GM10847 (cell line): ENCODE results near the gene TAX1BP1.

Source experiments
- POLR2A ChIP-seq: IDR thresholded peaks from 2 replicates; pipeline ENCODE4 v1.6.1; 2011; ENCODE audit not compliant: insufficient read length; ENCODE audit errors: extremely low read depth

The TAX1BP1 gene

DNA sequence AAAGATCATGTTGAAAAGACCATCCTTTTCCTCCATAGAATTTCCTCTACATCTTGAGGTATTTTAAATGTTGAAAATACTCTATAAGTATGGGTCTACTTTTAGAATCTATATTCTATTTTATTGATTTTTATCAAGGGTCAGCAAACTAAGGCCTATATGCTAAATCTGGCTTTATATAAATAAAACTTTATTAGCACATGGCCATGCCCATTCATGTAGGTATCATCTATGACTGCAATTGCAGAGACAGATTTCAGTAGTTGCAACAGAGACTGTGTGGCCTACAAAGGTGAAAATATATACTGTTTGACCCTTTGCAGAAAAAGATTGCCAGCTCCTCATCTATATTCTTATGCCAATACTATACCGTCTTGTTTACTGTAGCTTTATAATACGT lies 72.7 kb downstream of the TAX1BP1 start:
- no peak for TF ChIP-seq POLR2A

DNA sequence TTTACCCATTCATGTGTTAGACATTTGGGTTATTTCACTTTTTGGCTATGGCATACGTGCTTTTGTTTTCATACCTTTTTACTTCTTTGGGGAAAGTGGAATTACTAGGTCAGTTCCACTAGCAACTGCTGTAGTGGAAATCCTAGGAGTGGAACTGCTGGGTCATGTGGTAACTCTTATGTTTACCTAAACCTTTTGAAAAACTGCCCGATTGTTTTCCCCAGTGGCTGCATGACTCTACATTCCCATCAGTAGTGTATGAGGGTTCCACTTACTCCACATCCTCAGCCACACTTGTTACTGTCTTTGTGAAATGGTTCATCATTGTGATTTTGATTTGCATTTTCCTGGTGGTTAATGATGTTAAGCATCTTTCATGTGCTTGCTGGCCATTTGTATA lies 82.3 kb downstream of the TAX1BP1 start:
- TF ChIP-seq POLR2A: no peak

DNA sequence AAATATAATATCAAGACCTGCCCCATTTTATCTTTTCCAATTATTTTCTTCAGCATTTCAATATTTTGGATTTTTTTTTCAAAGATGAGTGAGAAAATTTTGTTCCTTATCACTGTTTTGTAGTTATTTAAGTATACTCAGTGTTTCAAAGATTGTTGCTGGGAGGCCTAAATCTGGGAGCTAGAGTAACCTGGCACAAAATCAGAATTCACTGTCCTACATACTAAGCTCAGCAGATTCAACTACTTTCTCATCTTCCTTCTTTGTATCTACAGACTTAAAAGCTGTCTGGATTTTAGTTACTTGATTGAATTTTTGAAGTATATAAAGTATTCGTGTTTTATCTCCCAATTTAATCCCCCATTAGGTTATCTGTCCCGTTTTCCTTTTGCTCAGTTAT lies 85.9 kb downstream of the TAX1BP1 start:
- no peak for TF ChIP-seq POLR2A

DNA sequence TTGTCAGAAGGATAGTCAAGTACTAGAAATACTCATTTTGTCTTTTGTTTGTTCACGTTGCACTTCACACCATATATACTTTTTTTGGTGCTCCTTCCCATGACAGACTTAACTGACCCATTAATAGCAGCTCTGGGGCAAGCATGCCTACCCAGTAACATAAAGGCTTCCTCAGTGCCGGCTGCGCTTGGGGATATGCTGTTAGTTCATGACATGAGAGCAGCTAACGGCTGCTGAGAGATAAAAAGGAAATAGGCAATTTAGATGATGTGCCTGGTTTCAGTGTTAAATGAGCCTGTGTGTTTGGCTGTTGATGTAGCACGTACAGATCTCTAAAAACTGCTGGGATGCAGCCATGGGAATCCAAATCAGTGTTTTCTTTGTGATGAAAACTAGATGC lies 86.4 kb downstream of the TAX1BP1 start:
- TF ChIP-seq POLR2A: no peak

DNA sequence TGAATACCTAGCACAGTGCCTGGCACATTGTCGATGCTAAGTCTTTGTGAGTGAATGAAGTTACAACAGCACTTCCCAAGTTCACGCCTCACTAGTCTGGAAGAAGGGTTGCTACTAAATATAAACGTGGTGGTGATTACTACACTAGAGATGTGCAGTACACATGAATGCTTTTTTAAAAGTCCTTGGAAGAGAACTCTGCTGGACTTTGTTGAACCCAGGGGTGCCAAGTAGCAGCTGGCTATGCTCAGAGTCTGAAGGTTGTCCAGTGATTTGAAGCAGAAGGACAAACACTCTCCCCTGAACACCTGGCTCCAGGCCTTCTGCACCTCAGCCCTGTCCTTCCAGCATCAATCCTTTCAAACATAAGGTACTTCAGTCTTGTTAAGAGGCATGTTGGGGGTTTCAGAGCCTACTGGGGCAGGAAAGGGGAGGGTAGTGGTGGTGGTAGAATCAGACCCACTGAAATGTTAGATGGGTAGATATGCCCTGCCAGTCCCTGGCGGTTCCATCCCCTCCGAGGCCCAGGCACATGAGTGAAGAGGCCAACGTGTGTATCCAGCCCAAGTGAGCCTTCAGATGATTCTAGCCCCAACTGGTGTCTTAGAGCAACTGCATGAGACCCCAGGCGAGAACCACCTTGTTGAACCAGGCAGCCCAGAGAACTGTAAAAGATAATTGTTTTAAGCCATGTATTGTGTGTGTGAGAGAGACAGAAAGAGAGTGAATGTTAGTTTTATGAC lies 94.4 kb downstream of the TAX1BP1 start:
- no peak for TF ChIP-seq POLR2A

DNA sequence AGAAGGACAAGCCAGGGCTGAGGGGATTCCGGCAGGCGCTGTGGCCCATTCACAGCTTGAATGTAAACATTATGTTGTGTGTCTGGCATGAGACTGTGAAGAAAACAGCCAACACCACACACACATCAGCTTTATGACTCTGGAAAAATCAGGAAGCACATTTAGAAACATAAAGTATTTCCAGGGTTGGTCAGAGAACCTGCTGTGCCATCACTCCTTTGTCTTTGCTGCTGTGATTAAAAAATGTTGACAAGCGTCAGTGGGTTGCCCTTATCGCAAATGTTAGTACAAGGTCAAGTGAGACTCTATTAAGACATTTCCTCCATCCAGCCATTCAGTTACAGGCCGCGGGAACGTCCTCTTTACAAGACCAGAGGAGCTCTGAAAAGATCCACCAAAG lies 95.4 kb downstream of the TAX1BP1 start:
- no peak for TF ChIP-seq POLR2A

DNA sequence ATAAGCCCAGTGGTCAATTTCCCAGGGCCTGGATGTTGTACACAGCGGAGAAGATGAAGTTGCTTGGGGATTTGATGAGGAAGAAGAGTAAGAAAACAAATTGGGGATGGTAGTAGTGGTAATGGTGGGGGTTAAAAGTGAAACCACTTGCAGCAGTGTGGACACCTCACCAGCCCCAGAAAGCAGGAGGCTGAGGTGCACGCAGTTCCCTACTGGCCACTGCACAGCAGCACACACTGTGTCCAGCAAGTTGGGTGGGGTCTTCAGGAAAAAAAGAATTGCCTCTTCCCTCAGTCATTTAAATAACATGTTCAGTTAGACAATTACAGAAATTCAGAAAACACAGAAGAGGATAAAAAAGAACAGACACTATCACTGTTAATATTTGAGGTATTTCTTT lies 96.6 kb downstream of the TAX1BP1 start:
- no peak for TF ChIP-seq POLR2A

DNA sequence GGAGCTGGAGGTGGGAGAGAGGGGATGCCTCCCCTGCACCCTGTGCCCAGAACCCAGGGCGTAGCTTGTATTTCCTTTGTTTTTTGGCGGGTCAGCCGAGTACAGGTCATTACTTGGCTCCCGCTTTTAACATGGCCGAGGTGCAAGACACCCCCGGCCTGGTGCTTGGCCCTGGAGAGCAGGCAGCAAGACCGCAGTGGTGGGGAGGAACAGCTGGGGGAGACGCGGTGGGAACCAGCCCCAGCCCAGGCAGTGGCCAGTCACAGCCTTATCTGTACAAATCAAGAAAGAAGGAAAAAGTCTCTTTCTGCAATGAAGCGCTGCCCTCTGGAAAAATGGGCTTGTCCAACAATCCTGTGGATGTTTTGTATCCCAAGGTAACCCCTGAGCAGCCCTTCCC lies 99.1 kb downstream of the TAX1BP1 start:
- no peak for TF ChIP-seq POLR2A

DNA sequence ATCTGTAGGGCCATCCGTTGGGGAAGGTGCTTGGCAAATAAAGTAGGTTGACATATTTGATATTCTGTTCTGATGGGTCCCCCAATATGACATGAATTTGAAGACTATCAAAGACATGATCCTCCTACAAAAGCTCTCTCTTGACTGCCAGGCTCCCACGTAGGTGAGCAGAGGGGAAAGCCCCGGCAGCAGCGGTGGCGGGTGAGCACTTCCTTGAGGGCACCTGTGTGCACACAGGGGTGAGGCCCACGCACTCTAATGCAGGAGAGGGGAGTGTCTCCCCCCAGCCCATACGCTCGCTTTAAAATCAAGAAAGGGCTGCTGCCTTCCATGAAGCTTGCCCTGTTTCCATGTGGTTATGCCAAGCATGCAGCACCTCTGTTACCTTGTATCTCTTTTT lies 100.4 kb downstream of the TAX1BP1 start:
- no peak for TF ChIP-seq POLR2A

DNA sequence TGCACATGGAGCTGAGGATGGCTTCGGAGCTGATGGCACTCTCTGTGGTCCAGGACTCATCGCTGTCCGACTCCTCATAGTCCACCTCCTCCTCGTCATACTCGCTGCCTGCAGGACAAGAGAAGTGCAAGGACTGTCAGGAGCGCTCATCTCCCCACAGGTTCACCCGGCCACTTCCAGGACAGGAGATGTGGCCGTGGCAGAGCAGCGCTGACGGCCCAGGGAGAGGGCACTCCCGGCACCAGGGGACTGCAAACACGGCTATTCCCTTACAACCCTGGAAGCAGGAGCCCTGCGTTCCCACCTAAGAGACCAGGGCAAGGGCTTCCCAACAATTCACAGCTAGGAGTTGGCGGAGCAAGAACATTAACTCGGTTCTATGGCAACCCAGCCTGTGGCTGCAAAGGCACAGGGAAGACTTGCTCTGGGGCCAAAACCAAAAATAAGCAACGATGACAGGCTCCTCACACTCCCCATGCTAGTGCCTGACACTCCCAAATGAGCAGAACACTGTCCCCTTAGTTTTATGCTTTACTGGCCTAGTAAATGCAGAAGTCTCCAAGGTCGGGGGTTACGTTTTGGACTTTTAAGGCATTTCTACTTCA lies 100.9 kb downstream of the TAX1BP1 start:
- TF ChIP-seq POLR2A: no peak

DNA sequence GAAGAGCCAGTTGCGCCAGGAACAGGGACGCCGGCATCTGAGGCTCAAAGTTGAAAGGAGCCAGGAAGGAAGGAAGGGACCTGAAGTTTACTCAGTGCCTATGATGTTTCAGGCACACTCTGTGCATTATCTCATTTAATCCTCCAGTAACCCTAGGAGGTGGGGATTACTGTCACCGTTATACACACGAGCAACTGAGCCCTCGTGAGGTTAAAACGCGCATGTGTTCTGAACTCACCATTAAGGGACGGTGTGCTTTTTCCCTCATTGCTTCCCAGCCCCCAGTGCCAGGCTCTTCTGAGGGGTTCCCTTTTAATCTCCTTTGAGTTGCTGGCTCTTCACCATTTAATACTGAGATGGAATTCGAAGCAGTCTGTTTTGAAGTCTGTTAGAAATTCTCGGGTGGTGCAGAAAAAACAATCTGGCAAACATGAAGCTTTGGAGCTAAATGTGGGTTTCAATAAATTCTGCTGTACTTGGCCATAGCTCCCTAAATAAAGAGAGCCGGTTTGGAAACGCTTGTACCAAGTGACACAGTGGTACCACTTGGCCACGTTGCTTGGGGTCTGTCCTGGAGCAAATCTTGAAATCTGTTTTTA lies 102.2 kb downstream of the TAX1BP1 start:
- TF ChIP-seq POLR2A: no peak

DNA sequence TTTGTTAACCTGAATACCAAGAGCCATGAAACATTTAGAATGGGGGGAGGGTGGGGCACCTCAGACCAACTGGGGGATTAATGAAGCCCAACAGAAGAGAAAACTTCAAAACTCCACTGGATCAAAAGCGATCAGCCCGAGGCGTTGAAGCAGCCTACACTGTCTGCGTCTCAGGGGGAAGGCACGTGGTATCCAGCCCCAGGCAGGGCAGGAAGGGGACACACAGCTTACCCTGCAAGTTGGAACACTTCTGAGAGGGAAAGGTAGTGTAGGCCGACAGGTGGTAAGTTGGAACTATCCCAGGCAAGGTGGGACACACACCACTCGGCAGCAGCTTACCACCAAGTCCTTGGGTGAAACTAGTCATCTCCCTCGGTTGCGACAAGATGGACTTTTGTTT lies 102.9 kb downstream of the TAX1BP1 start:
- no peak for TF ChIP-seq POLR2A

DNA sequence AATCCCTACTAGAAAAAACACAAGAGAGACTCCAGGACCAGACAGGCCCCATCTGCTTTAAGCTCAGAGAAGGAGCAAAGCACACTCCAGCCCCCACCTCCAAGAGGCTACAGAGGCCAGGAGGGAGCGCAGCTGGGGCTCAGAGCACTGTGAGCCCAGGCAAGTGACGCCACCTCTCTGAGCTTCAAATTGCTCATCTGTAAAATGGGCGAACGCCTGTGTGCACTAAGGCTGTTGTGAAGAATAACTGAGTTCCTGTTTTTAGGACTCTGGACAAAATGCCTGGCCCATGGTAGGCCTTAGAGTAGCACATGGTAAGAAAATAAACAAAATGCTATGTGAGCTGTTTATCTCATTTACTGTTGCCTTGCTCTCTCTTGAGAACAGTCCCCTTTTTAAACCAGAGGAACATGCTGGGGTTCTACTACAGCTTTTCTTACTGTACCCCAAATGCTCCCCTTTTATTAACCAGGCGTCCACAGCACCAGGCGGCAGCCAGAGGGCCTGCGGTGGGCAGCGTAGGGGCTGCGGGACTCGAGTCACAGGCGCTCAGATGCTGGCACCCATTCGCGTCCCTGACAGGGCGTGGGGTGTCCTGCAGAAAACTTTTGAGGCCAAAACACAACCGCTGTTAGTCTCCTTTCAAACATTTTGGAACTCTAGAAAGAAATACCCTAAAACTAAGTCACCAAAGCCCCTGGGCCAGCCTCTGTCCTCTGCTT lies 103.8 kb downstream of the TAX1BP1 start:
- no peak for TF ChIP-seq POLR2A

DNA sequence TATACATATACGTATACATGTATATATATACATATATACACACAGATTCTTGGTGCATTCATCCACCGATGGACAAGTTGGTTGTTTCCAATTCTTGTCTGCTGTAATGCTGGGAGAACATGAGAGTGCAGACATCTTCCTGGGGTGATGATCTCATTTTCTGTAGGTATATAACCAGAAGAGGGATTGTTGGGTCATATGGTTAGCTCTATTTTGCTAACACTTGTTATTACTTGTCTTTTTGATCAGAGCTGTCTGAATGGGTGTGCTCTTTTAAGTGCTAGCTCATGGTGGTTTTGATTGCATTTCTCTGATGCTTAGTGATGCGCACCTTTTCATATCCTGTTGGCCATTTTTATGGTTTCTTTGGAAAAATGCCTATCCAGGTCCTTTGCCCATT lies 106.4 kb downstream of the TAX1BP1 start:
- no peak for TF ChIP-seq POLR2A

DNA sequence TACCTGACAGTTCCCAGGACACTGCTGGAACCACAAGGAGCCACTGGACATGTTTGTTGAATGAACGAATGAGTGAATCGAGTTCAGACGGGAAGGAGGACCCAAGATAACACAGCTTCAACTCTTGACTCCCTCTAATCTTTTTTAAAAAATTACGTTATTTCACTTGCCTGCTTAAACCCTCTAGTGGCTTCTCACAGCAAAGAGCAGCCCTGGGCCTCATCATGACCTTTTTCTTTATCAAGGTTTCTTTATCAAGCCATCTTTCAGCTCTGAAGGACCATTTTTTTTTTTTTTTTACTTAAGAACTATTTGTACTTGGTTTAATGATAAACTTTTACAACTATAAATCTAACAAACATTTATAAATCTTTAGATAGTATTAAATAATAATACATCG lies 110.6 kb downstream of the TAX1BP1 start:
- no peak for TF ChIP-seq POLR2A

DNA sequence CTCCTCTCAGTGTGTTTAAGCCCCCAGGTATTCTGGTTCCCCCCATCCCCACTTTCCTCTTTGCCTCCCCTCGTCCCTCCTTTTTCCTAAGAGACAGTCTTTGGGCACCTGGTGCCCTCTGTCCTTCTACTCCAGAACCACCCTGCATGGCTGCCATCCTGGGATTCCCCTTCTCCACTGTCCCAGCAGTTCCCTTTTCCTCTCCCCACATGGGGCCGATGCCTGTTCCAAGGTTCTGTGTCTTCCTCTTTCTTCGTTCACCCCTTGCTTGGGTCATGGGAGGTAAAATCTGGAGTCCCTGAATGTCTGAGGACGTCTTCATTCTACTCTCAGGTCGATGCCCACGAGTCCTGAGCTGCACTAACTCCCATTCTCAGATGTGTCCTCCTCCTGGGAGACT lies 120.8 kb downstream of the TAX1BP1 start:
- TF ChIP-seq POLR2A: no peak
